GM12873 (cell line): Measurements from ENCODE around the gene KCNIP1.

Experiments
- CTCF ChIP-seq: IDR thresholded peaks from 2 replicates; pipeline ENCODE4 v1.5.1; 2012; ENCODE audit warnings: low read depth, mild to moderate bottlenecking, moderate library complexity, low read length, control low read depth; ENCODE audit not compliant: insufficient read depth; ENCODE audit errors: missing control alignments

The KCNIP1 gene

GRCh38 chr5:170519549-170519948, 15.7 kb downstream of the KCNIP1 start:
- TF ChIP-seq CTCF: no peak

GRCh38 chr5:170520372-170520771, 16.6 kb downstream of the KCNIP1 start:
- TF ChIP-seq CTCF: no peak

- TF ChIP-seq CTCF: no peak
Observed at GRCh38 chr5:170522211-170523141, 18.7 kb downstream of the KCNIP1 start.

GRCh38 chr5:170523142-170523551, 19.3 kb downstream of the KCNIP1 start:
- no peak for TF ChIP-seq CTCF

GRCh38 chr5:170523830-170524229, 20.0 kb downstream of the KCNIP1 start:
- no peak for TF ChIP-seq CTCF

- no peak for TF ChIP-seq CTCF
Observed at GRCh38 chr5:170524576-170524975, 20.8 kb downstream of the KCNIP1 start.

GRCh38 chr5:170525470-170526211, 21.8 kb downstream of the KCNIP1 start:
- no peak for TF ChIP-seq CTCF
